SW 1271 (cell line): ENCODE measurements around the gene CLIC4.
"Not testable (repeated sequence)": the region's sequence is repeated elsewhere in the genome, so short reads cannot be mapped to it uniquely, and the experiment has no call there.

Experiments
- DNase-seq, 2 experiments: peaks; one replicate each; lab custom pipeline; 2025; lab: John Stamatoyannopoulos, UW

The CLIC4 gene

GRCh38 chr1:24744911-24745710, at the start of gene CLIC4:
Gene CLIC4 (plus strand): TSS chr1:24745447. CDS start chr1:24745554, 107 bp downstream.
- DNase-seq: peak; percentile 91 to 94

- DNase-seq: no peak
These were observed 49.0 kb upstream of the CLIC4 start for GRCh38 chr1:24696041-24696755.

DNA sequence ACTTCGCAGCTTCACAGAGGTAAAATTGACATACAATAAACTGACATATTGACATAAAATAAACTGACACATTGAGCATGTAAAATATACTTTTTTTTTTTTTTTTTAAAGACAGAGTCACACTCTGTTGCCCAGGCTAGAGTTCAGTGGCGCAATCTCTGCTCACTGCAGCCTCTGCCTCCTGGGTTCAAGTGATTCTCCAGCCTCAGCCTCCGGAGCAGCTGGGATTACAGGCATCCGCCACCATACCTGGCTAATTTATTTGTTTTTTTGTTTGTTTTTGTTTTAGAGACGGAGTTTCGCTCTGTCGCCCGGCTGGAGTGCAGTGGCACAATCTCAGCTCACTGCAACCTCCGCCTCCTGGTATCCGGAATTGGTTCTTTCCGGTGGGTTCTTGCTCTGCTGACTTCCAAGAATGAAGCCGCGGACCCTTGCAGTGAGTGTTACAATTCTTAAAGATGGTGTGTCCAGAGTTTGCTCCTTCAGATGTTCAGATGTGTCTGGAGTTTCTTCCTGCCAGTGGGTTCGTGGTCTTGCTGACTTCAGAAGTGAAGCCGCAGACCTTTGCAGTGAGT, 48.4 kb upstream of the CLIC4 start:
- no peak for DNase-seq

- not testable (repeated sequence) for DNase-seq
These were observed 47.7 kb upstream of the CLIC4 start for GRCh38 chr1:24697453-24698001.

DNA sequence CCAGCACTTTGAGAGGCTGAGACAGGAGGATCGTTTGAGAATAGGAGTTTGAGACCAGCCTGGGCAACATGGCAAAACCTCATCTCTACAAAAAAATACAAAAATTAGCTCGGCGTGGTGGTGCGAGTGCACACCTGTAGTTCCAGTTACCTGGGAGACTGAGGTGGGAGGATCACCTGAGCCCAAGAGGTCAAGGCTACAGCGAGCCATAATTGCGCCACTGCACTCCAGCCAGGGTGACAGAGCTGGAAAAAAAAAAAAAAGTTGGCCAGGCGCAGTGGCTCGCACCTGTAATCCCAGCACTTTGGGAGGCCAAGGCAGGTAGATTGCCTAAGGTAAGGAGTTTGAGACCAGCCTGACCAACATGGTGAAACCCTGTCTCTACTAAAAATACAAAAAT, 46.9 kb upstream of the CLIC4 start:
- not testable (repeated sequence) for DNase-seq

- no peak for DNase-seq
These were observed 45.6 kb upstream of the CLIC4 start for GRCh38 chr1:24699628-24700027.

DNA sequence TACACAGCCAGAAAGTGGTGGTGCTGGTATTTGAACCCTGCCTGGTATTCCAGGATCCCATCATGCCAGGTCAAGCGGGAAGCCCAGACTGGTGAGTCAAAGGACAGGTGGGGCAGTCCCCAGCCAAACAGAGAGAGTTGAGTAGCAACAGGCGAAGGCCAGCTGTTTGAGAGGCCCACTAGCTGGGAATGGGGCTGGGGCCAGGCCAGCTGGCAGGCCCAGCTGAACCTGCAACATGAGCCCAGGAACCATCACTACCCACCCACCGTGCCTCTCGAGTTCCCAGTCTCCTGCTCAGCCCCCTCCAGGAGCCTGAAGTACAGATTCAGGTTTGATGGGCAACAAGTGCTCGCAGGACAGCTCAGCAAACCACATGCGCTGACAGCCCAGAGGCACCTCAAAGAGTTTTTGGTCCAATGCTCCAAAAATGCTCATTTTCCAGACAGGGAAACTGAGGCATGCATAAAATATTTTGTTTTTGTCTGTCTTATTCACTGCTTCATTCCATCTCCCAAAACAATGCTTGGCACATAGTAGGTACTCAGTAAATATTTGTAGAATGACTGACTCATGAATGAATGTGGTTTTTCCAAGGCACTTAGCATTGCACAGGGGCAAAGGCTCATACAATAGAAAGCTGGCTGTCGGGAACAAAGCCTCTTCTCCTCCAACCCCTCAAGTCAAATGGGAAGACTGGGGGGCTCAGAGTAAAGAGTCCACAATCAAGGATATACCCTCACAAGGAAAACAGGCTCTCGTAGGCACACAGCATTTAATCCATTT, 42.5 kb upstream of the CLIC4 start:
- DNase-seq: no peak

DNA sequence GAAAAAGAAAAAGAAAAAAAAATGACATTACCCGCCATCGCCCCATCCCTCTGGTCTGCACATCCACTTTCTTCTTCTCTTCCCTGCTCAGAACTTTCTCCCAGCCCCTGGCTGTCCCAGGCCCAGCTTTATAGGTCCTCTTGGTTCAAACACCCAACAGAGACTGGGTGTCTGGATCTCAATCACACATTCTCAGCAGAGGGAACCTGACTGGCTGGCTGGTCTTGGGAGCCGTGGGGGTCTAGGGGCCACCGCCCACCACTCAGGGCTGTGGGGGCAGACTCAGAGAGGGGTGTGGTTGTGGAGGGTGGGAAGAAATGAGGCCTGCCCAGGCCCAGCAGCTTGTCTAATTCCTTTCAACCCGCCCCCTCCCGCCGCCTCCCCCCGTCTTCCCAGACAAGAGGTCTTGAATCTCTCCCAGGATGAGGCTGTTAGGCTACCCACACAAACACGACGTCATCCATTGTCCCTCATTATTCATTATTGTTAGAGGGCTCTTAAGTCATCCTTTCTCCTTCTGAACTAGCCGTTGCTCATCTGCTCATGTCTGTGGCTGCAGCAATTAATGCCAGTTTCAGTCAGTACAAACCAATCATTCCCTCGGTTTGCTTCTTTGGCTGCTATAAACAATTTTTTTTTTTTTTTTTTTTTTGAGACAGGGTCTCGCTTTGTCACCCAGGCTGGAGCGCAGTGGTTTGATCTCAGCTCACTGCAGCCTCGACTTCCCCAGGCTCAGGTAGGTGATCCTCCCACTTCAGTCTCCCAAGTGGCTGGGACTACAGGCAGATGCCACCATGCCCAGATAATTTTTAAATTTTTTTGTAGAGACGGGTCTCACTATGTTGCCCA, 40.6 kb upstream of the CLIC4 start:
- no peak for DNase-seq

- peak in 1 of 2 experiments; percentile 65 for DNase-seq
These were observed 39.8 kb upstream of the CLIC4 start for GRCh38 chr1:24705260-24706073.

GRCh38 chr1:24706074-24706389, 39.2 kb upstream of the CLIC4 start:
- not testable (repeated sequence) for DNase-seq

- peak; percentile 35 to 46 for DNase-seq
These were observed 37.6 kb upstream of the CLIC4 start for GRCh38 chr1:24707687-24708086.

- no peak for DNase-seq
These were observed 36.3 kb upstream of the CLIC4 start for GRCh38 chr1:24708938-24709337.

GRCh38 chr1:24709791-24710441, 35.3 kb upstream of the CLIC4 start:
- DNase-seq: no peak

GRCh38 chr1:24711329-24711728, 33.9 kb upstream of the CLIC4 start:
- DNase-seq: no peak

- peak in 1 of 2 experiments; percentile 27 for DNase-seq
These were observed 32.1 kb upstream of the CLIC4 start for GRCh38 chr1:24713176-24713575.

DNA sequence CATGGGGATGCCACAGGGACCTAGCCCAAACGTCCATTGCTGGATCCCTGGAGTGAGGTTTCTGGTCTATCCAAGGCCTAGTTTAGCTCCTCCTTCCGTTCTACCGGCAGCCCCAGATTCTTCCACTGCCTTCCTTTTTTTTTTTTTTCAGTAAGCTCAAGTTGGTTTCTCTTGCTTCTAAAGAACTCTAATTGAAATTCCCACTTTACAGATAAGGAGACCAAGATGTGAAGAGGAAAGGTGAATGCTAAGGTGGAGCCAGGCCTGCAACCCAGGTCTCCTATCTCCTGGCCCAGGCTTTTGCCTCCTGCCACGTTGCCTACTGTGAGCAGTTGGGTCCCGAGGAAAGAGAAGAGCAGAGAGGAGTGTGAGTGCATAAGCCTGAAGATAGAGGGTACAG, 31.5 kb upstream of the CLIC4 start:
- DNase-seq: no peak

GRCh38 chr1:24714859-24715520, 30.3 kb upstream of the CLIC4 start:
- DNase-seq: no peak

DNA sequence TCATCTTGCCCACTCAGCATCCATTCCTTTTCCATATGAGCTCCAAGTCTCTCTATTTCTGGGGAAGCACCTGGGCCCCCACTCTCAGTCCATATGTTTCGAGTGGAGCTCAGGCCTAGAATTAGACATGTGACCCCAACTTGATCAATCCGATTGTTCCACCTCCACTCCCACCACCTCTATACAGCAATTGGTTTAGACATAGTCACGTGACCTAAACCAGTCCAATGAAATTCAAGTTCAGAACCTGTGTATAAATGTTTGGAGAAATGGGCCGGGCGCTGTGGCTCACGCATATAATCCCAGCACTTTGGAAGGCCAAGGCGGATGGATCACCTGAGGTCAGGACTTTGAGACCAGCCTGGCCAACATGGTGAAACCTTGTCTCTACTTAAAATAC, 29.6 kb upstream of the CLIC4 start:
- no peak for DNase-seq
